T-helper 1 cell treated with Interleukin-12 subunit alpha and Interleukin-12 subunit beta and Interleukin-4 antibody, amounts not matched to agents 30 μg/mL and 1 μg/mL, for 36 hours (primary cell): Measurements from ENCODE around the gene LCE1F.

Experiments used
- H3K27ac Mint-ChIP-seq: one replicate; pipeline ENCODE4 v1.8.0; 2021; ENCODE audit warnings: mild to moderate bottlenecking, mixed read lengths
- H3K27me3 Mint-ChIP-seq: one replicate; pipeline ENCODE4 v1.8.0; 2021; ENCODE audit warnings: low read depth, mixed read lengths
- H3K36me3 Mint-ChIP-seq: one replicate; pipeline ENCODE4 v1.8.0; 2021; ENCODE audit warnings: low read depth, mixed read lengths
- H3K4me1 Mint-ChIP-seq: one replicate; pipeline ENCODE4 v1.8.0; 2021; ENCODE audit warnings: low read depth, mixed read lengths
- H3K4me3 Mint-ChIP-seq: one replicate; pipeline ENCODE4 v1.8.0; 2021; ENCODE audit warnings: mild to moderate bottlenecking, moderate library complexity, mixed read lengths
- H3K9me3 Mint-ChIP-seq: one replicate; pipeline ENCODE4 v1.8.0; 2021; ENCODE audit warnings: mixed read lengths

Gene LCE1F

GRCh38 chr1:152758636-152759035 is 16.3 kb upstream of the LCE1F start:
- H3K27me3 Mint-ChIP-seq = peaks cover 8% of the 10 kb centered on the region
- H3K27ac Mint-ChIP-seq = no peak overlapping the region
- H3K4me3 Mint-ChIP-seq = no peak overlapping the region
- no peaks in the 10 kb centered on the region for H3K4me1 Mint-ChIP-seq
- no peaks in the 10 kb centered on the region for H3K36me3 Mint-ChIP-seq
- no peaks in the 10 kb centered on the region for H3K9me3 Mint-ChIP-seq

- H3K36me3 Mint-ChIP-seq = no peaks in the 10 kb centered on the region
- H3K9me3 Mint-ChIP-seq = no peaks in the 10 kb centered on the region
- no peaks in the 10 kb centered on the region for H3K4me1 Mint-ChIP-seq
- H3K27ac Mint-ChIP-seq = no peak overlapping the region
- H3K27me3 Mint-ChIP-seq = peaks cover 4% of the 10 kb centered on the region
- no peak overlapping the region for H3K4me3 Mint-ChIP-seq
Measured at GRCh38 chr1:152759453-152760173, 15.3 kb upstream of the LCE1F start.

GRCh38 chr1:152760551-152761190 is 14.3 kb upstream of the LCE1F start:
- Mint-ChIP-seq H3K4me1 (no peaks in the 10 kb centered on the region), H3K27ac (no peak overlapping the region), H3K27me3 (peaks cover 4% of the 10 kb centered on the region), H3K9me3 (no peaks in the 10 kb centered on the region), H3K4me3 (no peak overlapping the region), H3K36me3 (no peaks in the 10 kb centered on the region)

- H3K9me3 Mint-ChIP-seq = no peaks in the 10 kb centered on the region
- no peaks in the 10 kb centered on the region for H3K36me3 Mint-ChIP-seq
- H3K4me1 Mint-ChIP-seq = no peaks in the 10 kb centered on the region
- no peak overlapping the region for H3K4me3 Mint-ChIP-seq
- no peaks in the 10 kb centered on the region for H3K27me3 Mint-ChIP-seq
- no peak overlapping the region for H3K27ac Mint-ChIP-seq
Measured at GRCh38 chr1:152761609-152762213, 13.2 kb upstream of the LCE1F start.

- Mint-ChIP-seq H3K9me3 (no peaks in the 10 kb centered on the region), H3K36me3 (no peaks in the 10 kb centered on the region), H3K4me3 (no peak overlapping the region), H3K27me3 (peaks cover 13% of the 10 kb centered on the region), H3K4me1 (no peaks in the 10 kb centered on the region), H3K27ac (no peak overlapping the region)
Measured at GRCh38 chr1:152768847-152769533, 6.0 kb upstream of the LCE1F start.

GRCh38 chr1:152770411-152770810 is 4.5 kb upstream of the LCE1F start:
- H3K4me3 Mint-ChIP-seq = no peak overlapping the region
- H3K27ac Mint-ChIP-seq = no peak overlapping the region
- no peaks in the 10 kb centered on the region for H3K4me1 Mint-ChIP-seq
- H3K27me3 Mint-ChIP-seq = peaks cover 13% of the 10 kb centered on the region
- H3K9me3 Mint-ChIP-seq = no peaks in the 10 kb centered on the region
- no peaks in the 10 kb centered on the region for H3K36me3 Mint-ChIP-seq

- H3K4me3 Mint-ChIP-seq = no peak overlapping the region
- H3K4me1 Mint-ChIP-seq = no peaks in the 10 kb centered on the region
- H3K36me3 Mint-ChIP-seq = no peaks in the 10 kb centered on the region
- H3K27ac Mint-ChIP-seq = no peak overlapping the region
- H3K9me3 Mint-ChIP-seq = no peaks in the 10 kb centered on the region
- peaks cover 4% of the 10 kb centered on the region for H3K27me3 Mint-ChIP-seq
Measured at GRCh38 chr1:152776361-152776760, 1.4 kb downstream of the LCE1F start.

- peaks cover 4% of the 10 kb centered on the region for H3K27me3 Mint-ChIP-seq
- no peak overlapping the region for H3K4me3 Mint-ChIP-seq
- no peak overlapping the region for H3K27ac Mint-ChIP-seq
- H3K4me1 Mint-ChIP-seq = no peaks in the 10 kb centered on the region
- H3K36me3 Mint-ChIP-seq = no peaks in the 10 kb centered on the region
- no peaks in the 10 kb centered on the region for H3K9me3 Mint-ChIP-seq
Measured at GRCh38 chr1:152777510-152778137, 2.7 kb downstream of the LCE1F start.

GRCh38 chr1:152783095-152783494 is 8.2 kb downstream of the LCE1F start:
- H3K4me3 Mint-ChIP-seq = no peak overlapping the region
- H3K27ac Mint-ChIP-seq = no peak overlapping the region
- H3K4me1 Mint-ChIP-seq = no peaks in the 10 kb centered on the region
- H3K27me3 Mint-ChIP-seq = peaks cover 15% of the 10 kb centered on the region
- H3K9me3 Mint-ChIP-seq = no peaks in the 10 kb centered on the region
- no peaks in the 10 kb centered on the region for H3K36me3 Mint-ChIP-seq

- Mint-ChIP-seq H3K4me3 (no peak within 1 kb of the TSS), H3K27ac (no peak within 1 kb of the TSS), H3K27me3 (peaks cover 10% of the 10 kb centered on the region), H3K4me1 (no peaks in the 10 kb centered on the region), H3K36me3 (no peaks in the 10 kb centered on the region), H3K9me3 (no peaks in the 10 kb centered on the region)
Measured at GRCh38 chr1:152786077-152786476, 11.1 kb downstream of the LCE1F start, which contains the start of gene LCE1E. LCE1E (plus strand) TSS chr1:152786257; CDS start chr1:152787300, 1,043 bp downstream.

GRCh38 chr1:152795686-152796085 is 20.7 kb downstream of the LCE1F start:
- Mint-ChIP-seq H3K27me3 (peaks cover 7% of the 10 kb centered on the region), H3K4me1 (no peaks in the 10 kb centered on the region), H3K4me3 (no peak overlapping the region), H3K36me3 (no peaks in the 10 kb centered on the region), H3K27ac (no peak overlapping the region), H3K9me3 (no peaks in the 10 kb centered on the region)

- H3K4me3 Mint-ChIP-seq = no peak within 1 kb of the TSS
- H3K27me3 Mint-ChIP-seq = peaks cover 9% of the 10 kb centered on the region
- no peak within 1 kb of the TSS for H3K27ac Mint-ChIP-seq
- H3K36me3 Mint-ChIP-seq = no peaks in the 10 kb centered on the region
- H3K9me3 Mint-ChIP-seq = no peaks in the 10 kb centered on the region
- H3K4me1 Mint-ChIP-seq = no peaks in the 10 kb centered on the region
Measured at GRCh38 chr1:152796421-152796820, 21.5 kb downstream of the LCE1F start, which contains the start of gene LCE1D. LCE1D (plus strand) TSS chr1:152796721; CDS start chr1:152797795, 1,074 bp downstream.

- Mint-ChIP-seq H3K4me1 (no peaks in the 10 kb centered on the region), H3K9me3 (no peaks in the 10 kb centered on the region), H3K27ac (no peak overlapping the region), H3K27me3 (peaks cover 11% of the 10 kb centered on the region), H3K4me3 (no peak overlapping the region), H3K36me3 (no peaks in the 10 kb centered on the region)
Measured at GRCh38 chr1:152801333-152801732, 26.4 kb downstream of the LCE1F start.

- Mint-ChIP-seq H3K27ac (no peak within 1 kb of the TSS), H3K36me3 (no peaks in the 10 kb centered on the region), H3K27me3 (no peaks in the 10 kb centered on the region), H3K9me3 (no peaks in the 10 kb centered on the region), H3K4me1 (no peaks in the 10 kb centered on the region), H3K4me3 (no peak within 1 kb of the TSS)
Measured at GRCh38 chr1:152806576-152806975, 31.6 kb downstream of the LCE1F start, which contains the start of gene LCE1C. LCE1C (minus strand) TSS chr1:152806651; CDS start chr1:152805478, 1,173 bp downstream.
